Skeletal muscle cell (primary cell): ENCODE results near the gene RGS11.
A peak's percentile ranks its signal among the peaks of the same experiment; 100 is the strongest.
"Not testable (repeated sequence)": the region's sequence is repeated elsewhere in the genome, so short reads cannot be mapped to it uniquely, and the experiment has no call there.

Source experiments
- DNase-seq: peaks from one replicate; pipeline ENCODE4 v3.0.0-alpha.2; 2010; ENCODE audit warnings: low read depth
- H3K4me3 ChIP-seq: 2 replicates; pipeline ENCODE4 v1.5.1; 2011; ENCODE audit warnings: low read depth, mild to moderate bottlenecking, control low read depth, low read length, moderate library complexity

The RGS11 gene

DNA sequence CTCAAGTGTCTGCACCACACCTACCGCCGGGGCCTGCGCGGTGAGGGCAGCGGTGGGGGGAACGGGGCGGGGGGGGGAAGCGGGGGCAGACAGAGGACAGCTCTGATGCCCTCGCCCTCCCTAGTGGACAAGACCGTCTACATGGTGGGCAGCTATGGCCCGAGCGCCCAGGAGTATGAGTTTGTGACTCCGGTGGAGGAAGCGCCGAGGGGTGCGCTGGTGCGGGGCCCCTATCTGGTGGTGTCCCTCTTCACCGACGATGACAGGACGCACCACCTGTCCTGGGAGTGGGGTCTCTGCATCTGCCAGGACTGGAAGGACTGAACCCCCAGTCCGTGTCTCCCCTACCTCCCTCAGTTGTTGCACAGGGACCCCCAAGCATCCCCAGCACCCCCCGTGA, 6.7 kb upstream of the RGS11 start:
- H3K4me3 ChIP-seq = no peak overlapping the region
- no peak for DNase-seq

- no peak for DNase-seq
- no peak overlapping the region for H3K4me3 ChIP-seq
These were observed 6.0 kb upstream of the RGS11 start for GRCh38 chr16:281660-282255.

DNA sequence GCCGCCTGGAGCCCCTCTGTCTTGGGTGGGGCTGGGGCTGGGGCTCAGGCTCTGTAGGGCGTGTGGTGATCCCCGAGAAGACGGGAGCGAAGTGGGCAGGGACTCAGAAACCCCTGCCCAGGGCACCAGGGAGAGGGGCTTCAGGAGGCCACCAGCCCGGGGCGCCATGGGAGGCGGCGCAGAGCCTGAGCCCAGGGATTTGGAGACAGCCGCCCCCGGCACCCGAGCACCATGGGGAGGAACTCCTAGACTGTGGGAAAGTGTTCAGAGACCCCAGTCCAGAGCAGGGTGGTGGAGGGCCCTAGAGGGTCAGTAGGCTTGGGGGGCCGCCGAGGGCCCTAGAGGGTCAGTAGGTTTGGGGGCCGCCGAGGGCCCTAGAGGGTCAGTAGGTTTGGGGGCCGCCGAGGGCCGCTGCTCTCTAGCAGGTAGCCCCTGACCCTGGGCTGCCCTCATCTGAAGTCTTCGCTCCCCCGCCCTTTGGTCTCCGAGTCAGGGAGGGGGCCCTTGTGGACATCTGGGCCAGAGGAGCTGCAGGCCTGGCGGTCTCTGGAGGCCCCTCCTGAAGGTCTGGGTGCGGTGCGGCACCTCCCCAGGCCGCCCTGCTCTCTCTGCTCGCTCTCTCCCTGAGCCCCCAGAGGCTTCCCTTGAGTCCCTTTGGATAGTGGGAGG, 5.4 kb upstream of the RGS11 start:
- H3K4me3 ChIP-seq = peak overlapping the region; percentile 38

GRCh38 chr16:280552-280951, 4.8 kb upstream of the RGS11 start, which contains the start of gene ARHGDIG:
Gene ARHGDIG, plus strand, starts transcription at chr16:280591. Its CDS starts 90 bp downstream, at chr16:280681.
- peak within 1 kb of the TSS; percentile 38 for H3K4me3 ChIP-seq
- no peak for DNase-seq

More for the DNA sequence above, 5.4 kb upstream of the RGS11 start:
- no peak for DNase-seq

GRCh38 chr16:280005-280460, 4.3 kb upstream of the RGS11 start:
- DNase-seq = no peak
- peak overlapping the region; percentile 13 for H3K4me3 ChIP-seq

- H3K4me3 ChIP-seq = no peak overlapping the region
- DNase-seq = no peak
These were observed 3.8 kb upstream of the RGS11 start for GRCh38 chr16:279531-279930.

GRCh38 chr16:278863-279366, 3.2 kb upstream of the RGS11 start:
- H3K4me3 ChIP-seq = no peak overlapping the region
- DNase-seq = no peak

DNA sequence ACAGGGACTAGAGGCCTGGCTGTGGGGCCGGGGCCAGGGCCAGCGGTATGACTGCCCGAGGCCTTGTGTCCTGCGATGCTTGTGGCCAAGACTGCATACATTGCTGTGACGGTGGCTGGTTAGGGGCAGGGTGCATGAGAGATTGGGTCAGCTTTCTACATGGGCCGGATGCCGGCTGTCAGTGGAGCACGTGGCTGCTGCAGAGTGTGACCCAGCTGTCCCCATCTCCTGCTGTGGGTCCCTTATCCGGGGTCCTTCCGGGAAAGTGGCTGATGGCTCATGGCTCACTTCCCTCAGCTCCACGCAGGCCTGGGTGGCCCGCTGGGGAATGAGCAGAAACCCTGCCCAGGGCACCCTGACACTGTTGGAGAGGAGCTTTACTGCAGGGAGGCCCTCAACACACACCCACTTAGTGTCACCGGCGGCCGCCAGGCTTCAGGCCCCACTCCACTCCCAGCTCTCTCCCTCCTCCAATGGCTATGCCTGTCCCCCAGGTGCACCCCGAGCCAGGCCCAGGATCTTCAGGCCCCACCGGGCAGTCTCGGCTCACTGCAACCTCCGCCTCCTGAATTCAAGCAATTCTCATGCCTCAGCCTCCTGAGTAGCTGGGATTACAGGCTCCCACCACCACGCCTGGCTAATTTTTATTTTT, 808 bp upstream of the RGS11 start:
- H3K4me3 ChIP-seq = no peak overlapping the region

DNA sequence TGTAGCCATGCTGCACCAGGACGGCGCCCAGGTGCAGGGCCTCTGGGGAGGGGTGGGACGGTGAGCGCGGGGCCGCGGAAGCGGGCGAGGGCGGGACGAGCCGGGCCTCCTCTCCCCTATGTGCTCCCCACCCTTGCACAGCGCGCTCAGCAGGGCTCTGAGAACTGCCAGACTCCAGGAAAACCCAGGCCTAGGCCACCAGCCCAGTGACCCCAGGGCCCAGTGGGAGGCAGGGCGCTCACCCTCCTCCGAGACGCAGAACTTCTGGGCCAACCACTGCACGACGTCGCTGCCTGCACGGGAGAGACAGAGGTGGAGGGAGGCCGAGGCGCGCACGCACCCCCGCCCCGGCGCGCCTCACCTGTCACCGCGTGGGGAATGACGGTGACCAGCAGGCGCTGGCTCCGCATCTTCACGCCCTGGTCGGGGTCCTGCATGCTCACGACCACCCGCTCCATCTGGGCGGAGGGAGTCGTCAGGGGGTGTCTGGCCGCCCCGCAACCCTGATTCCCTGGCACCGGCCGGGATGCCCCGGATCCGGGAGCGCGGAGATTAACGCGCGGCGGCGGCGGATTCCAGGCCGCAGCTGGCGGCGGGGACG, 603 bp downstream of the RGS11 start:
- DNase-seq = no peak
- peak overlapping the region; percentile 42 for H3K4me3 ChIP-seq

More for the DNA sequence above, 808 bp upstream of the RGS11 start:
- DNase-seq = no peak

DNA sequence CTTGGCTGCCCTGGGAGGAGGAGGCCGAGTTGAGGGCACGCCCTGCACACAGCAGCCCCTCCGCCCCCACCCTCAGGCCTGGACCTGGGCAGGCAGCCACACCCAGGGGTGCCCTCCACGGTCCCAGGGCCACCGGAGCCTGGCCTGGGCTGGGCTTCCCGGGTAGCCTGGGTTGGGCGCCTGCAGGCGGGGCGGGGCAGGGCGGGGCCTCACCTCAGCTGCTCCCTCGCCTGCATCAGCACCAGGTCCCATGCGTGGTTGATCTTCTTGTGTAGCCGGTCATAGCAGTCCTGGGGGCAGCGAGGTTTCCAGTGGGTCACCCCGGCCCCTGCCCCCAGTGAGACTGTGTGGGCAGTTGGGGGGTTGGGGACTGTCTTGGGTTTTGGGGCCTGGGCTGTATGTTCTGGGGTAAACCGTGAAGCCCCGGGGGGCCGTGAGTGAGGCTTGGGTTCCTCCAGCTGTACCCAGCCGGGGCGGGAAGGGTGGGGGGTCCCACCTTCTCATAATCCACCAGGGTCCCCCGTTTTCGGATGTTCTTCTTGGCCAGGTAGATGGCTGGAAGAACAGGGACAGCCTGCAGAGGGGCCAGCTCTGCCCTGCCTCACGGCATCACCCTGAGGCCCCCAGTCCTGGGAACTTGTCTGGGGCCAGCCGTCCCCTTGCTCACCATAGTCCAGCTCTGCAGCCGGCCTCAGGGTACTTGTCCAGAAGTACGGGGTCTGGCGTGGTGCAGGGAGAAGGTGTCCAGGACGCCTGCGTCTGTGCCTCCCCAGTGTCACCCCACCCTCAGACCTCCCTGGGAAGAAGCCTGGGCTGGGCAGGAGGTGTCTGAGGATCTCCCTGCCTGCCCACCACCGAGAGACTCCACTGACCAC, 2.0 kb downstream of the RGS11 start:
- no peak for DNase-seq
- no peak overlapping the region for H3K4me3 ChIP-seq

DNA sequence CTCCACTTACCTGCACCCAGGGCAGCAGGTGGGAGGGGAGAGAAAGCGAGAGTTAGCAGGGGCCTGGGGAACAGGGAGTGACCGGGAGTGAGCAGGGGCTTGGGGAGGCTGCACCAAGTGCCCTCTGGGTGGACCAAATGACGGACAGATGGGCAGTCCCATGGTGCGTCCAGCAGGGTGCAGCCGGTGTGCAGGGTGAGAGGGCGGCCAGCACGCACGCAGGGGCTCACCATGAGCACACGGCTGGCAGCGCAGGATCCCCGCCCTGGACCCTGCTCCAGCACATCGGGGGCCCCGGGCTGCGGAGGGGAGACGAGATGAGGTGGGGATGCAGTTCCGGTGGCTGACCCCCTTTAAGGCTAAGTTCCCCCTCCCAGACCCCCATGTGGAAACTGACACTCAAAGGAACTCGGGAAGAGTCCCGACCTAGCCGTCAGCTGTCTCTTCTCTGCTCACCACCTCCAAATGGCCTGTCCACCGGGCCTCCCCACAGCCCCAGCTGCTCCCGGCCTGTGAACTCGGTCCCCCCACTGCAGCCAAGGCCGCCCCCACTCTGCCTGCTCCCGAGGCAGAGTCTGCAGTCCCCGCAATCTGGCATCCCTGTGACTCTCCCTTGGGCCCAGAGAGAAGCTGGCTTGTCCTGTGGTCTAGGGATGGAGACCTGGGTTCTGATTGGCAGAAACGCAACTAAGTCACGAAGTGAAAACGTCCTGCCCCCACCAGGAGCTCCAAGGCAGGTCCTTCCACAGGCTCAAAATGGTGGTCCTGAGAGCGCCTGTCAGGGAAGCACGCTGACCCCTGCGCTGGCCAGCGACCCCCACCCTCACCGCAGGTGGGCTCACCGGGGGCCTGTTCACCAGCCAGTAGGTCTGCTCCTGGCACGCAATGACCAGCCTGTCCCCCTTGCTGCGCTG, 2.9 kb downstream of the RGS11 start:
- no peak for DNase-seq
- H3K4me3 ChIP-seq = no peak overlapping the region

DNA sequence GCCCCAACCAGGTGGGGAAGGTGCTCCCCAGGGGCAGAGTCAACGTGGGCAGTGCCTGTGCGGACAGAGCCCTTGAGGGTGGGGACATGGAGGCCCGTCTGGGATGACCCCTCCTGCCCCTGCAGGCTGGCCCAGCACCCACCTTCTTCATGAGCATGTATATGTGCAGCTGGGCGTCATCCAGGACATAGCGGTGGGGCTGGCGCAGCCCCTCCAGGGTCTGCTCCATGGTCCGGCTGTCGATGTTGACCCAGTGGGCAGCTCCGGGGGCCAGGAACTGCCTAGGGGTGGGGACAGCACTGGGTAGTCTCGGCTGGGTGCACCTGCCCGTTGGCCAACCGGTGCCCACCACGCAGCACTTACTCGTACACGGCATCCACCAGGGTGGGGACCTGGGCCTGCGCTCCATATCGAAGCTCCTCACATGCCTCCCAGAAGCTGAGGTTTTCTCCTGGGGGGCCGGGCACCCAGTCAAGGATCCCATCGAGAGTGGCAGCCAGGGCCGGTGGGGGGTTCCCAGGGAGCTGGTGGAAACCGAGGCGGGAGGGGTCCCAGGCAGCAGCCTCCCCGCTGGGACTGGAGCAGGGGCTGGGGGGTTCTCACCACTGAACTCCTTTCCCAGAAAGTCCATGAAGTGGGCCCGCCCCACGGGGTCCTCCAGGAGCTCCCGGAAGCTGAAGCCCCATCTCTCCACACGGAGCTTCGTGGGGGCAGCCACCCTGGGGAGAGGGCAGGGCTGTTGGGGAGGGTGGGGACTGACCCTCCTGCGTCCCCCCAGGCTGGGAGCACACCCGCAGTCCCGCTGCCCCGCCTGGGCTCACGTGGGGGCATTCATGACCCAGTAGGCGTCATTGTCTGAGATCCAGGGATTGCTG, 5.1 kb downstream of the RGS11 start:
- H3K4me3 ChIP-seq = no peak overlapping the region
- DNase-seq = no peak

GRCh38 chr16:269061-269796, 6.5 kb downstream of the RGS11 start:
- H3K4me3 ChIP-seq = no peak overlapping the region
- no peak for DNase-seq

GRCh38 chr16:268141-269053, 7.3 kb downstream of the RGS11 start:
- no peak for DNase-seq
- no peak overlapping the region for H3K4me3 ChIP-seq

- not testable (repeated sequence) for DNase-seq, H3K4me3 ChIP-seq
These were observed 8.2 kb downstream of the RGS11 start for GRCh38 chr16:267562-267961.
